Mesendoderm (in vitro differentiated cells): Measurements from ENCODE around the gene CBX6.

ENCODE experiments used
- DNase-seq: peaks from one replicate; pipeline ENCODE4 v3.0.0; 2013
- H2AK5ac ChIP-seq: 2 replicates; pipeline ENCODE4 v1.6.1; 2013; ENCODE audit warnings: low read length, inconsistent platforms
- H2BK120ac ChIP-seq: 2 replicates; pipeline ENCODE4 v1.6.1; 2013; ENCODE audit warnings: low read depth, mild to moderate bottlenecking, low read length, moderate library complexity, mixed read lengths
- H2BK15ac ChIP-seq: replicated peaks from 2 replicates; pipeline ENCODE4 v1.6.1; 2013; ENCODE audit warnings: low read depth, mild to moderate bottlenecking, moderate library complexity
- H2BK5ac ChIP-seq: 2 replicates; pipeline ENCODE4 v1.6.1; 2013; ENCODE audit warnings: low read length, inconsistent platforms
- H3K18ac ChIP-seq: 2 replicates; pipeline ENCODE4 v1.6.1; 2013; ENCODE audit warnings: mild to moderate bottlenecking, low read length, mixed read lengths
- H3K23ac ChIP-seq: one replicate; pipeline ENCODE4 v1.6.1; 2013; ENCODE audit warnings: low read length
- H3K27ac ChIP-seq: 2 replicates; pipeline ENCODE4 v1.5.1; 2013; ENCODE audit warnings: low read depth, mild to moderate bottlenecking, inconsistent platforms, low read length, moderate library complexity
- H3K27me3 ChIP-seq: 2 replicates; pipeline ENCODE4 v1.6.1; 2013; ENCODE audit warnings: low read length, control low read depth, mild to moderate bottlenecking, inconsistent platforms; ENCODE audit not compliant: insufficient read depth, poor library complexity
- H3K36me3 ChIP-seq: 2 replicates; pipeline ENCODE4 v1.6.1; 2013; ENCODE audit warnings: low read length, inconsistent platforms; ENCODE audit not compliant: control insufficient read depth, insufficient read depth
- H3K4ac ChIP-seq: one replicate; pipeline ENCODE4 v1.6.1; 2013; ENCODE audit warnings: low read depth, mild to moderate bottlenecking, low read length, moderate library complexity
- H3K4me1 ChIP-seq: 2 replicates; pipeline ENCODE4 v1.6.1; 2013; ENCODE audit warnings: low read depth, low read length, inconsistent platforms; ENCODE audit not compliant: control insufficient read depth
- H3K4me2 ChIP-seq: 2 replicates; pipeline ENCODE4 v1.6.1; 2013; ENCODE audit warnings: low read length
- H3K4me3 ChIP-seq: 2 replicates; pipeline ENCODE4 v1.5.1; 2013; ENCODE audit warnings: mild to moderate bottlenecking, low read length
- H3K56ac ChIP-seq: one replicate; pipeline ENCODE4 v1.6.1; 2013; ENCODE audit warnings: low read length
- H3K79me1 ChIP-seq: 2 replicates; pipeline ENCODE4 v1.6.1; 2013; ENCODE audit warnings: low read length, inconsistent platforms
- H3K79me2 ChIP-seq: 2 replicates; pipeline ENCODE4 v1.6.1; 2013; ENCODE audit warnings: mild to moderate bottlenecking, low read length; ENCODE audit not compliant: control insufficient read depth, insufficient read depth
- H3K9ac ChIP-seq: 2 replicates; pipeline ENCODE4 v1.6.1; 2013; ENCODE audit warnings: low read length, inconsistent platforms
- H4K5ac ChIP-seq: one replicate; pipeline ENCODE4 v1.6.1; 2013; ENCODE audit warnings: low read length
- H4K8ac ChIP-seq: one replicate; pipeline ENCODE4 v1.6.1; 2013; ENCODE audit warnings: low read depth, mild to moderate bottlenecking, control low read depth, low read length, moderate library complexity
- WGBS: extraction: QIAGEN DNeasy Blood & Tissue Kit; methylation state at CpG from one replicate; pipeline ENCODE4 v1.1.7; 2013; ENCODE audit warnings: low lambda C conversion rate, missing lambda C conversion rate; ENCODE audit not compliant: insufficient coverage; ENCODE audit errors: extremely low coverage; 5-methylcytosine and 5-hydroxymethylcytosine counted together

The CBX6 gene

DNA sequence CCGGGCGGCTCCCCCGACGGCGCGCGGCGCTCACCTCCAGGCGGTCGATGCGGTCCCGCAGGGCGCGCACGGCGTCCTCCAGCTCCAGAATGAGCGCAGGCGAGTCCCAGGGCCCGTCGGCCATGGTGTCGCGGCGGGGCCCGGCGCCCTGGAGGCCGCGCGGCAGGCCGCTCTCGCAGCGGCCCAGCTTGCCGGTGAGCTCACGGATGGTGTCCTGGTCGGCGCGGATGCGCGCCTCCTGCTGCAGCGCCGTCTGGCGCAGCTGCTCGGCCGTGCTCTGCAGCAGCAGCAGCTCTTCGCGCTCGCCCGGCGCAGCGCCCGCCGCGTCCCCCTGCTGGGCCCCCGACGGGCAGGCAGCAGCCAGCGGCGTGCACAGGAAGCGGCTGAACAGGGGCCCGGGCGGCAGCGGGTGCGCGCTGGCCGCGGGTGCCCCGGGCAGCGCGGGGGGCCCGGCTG lies 28.8 kb downstream of the CBX6 start:
- Histone ChIP-seq H3K56ac (peak overlapping the region; percentile 64), H3K4ac (no peak overlapping the region), H3K27me3 (peaks cover 18% of the 10 kb centered on the region), H3K23ac (no peak overlapping the region), H3K79me1 (no peaks in the 10 kb centered on the region), H2BK15ac (no peak overlapping the region), H3K4me2 (peak overlapping the region; percentile 57), H3K27ac (no peak overlapping the region), H3K9ac (peak overlapping the region; percentile 40), H2AK5ac (no peak overlapping the region), H2BK5ac (no peak overlapping the region), H3K36me3 (no peaks in the 10 kb centered on the region), H4K5ac (no peak overlapping the region), H3K79me2 (no peaks in the 10 kb centered on the region), H2BK120ac (no peak overlapping the region), H3K4me3 (no peak overlapping the region), H3K4me1 (no peaks in the 10 kb centered on the region), H4K8ac (no peak overlapping the region), H3K18ac (no peak overlapping the region)
- WGBS: no CpG with 5 or more reads among the region's 68 CpGs
- DNase-seq: peak; percentile 85

DNA sequence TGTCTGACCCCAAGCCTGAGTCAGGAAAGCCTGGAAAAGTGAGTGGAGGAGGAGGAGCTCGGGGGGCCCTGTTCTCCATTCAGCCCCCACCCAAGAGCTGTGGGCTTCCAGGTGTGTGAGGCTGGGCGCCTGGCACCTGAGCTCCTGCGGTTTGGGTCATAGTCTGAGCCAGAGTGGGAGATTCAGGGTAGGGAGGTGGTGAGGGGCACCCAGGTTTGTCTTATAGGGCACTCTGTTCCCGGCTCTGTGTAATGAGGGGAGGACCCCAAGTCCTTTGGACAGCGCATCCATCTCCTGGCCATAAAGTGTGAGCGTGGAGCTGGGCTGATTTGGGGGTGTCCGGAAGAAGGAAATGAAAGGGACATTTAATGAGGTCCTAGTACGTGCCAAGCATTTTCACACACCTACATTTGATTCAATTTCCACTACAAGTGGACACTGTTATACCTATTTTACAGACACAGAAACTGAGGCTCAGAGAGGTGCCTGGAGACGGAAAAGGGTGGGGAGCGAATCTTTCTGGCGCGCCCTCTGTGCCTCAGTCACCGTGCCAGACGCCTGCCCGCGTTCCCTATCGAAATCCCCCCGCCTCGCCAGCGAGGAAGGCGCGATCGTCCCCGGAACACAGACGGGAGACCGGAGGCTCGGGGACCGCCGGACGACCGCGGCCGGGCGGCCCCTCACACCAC lies 29.4 kb downstream of the CBX6 start:
- Histone ChIP-seq H3K18ac (no peak overlapping the region), H2BK15ac (no peak overlapping the region), H3K27ac (no peak overlapping the region), H3K79me1 (no peaks in the 10 kb centered on the region), H4K5ac (no peak overlapping the region), H2BK120ac (no peak overlapping the region), H3K23ac (no peak overlapping the region), H3K9ac (no peak overlapping the region), H3K56ac (peak overlapping the region; percentile 64), H3K27me3 (peaks cover 18% of the 10 kb centered on the region), H3K4me1 (no peaks in the 10 kb centered on the region), H3K79me2 (no peaks in the 10 kb centered on the region), H3K4me3 (no peak overlapping the region), H2BK5ac (no peak overlapping the region), H3K4ac (no peak overlapping the region), H4K8ac (no peak overlapping the region), H3K36me3 (no peaks in the 10 kb centered on the region), H2AK5ac (no peak overlapping the region), H3K4me2 (peak overlapping the region; percentile 57)
- WGBS: no CpG with 5 or more reads among the region's 34 CpGs
- no peak for DNase-seq

GRCh38 chr22:38841635-38842034 lies 30.4 kb downstream of the CBX6 start:
- no peak overlapping the region for H3K23ac ChIP-seq
- no peaks in the 10 kb centered on the region for H3K79me1 ChIP-seq
- H3K27me3 ChIP-seq: peaks cover 18% of the 10 kb centered on the region
- no peak overlapping the region for H2BK5ac ChIP-seq
- no peak overlapping the region for H2BK15ac ChIP-seq
- no peak overlapping the region for H3K56ac ChIP-seq
- no peak overlapping the region for H4K5ac ChIP-seq
- H2AK5ac ChIP-seq: no peak overlapping the region
- H3K4me1 ChIP-seq: no peaks in the 10 kb centered on the region
- H3K27ac ChIP-seq: no peak overlapping the region
- H2BK120ac ChIP-seq: no peak overlapping the region
- H3K4ac ChIP-seq: no peak overlapping the region
- H3K18ac ChIP-seq: no peak overlapping the region
- H3K9ac ChIP-seq: no peak overlapping the region
- H3K4me2 ChIP-seq: no peak overlapping the region
- H3K36me3 ChIP-seq: no peaks in the 10 kb centered on the region
- H3K79me2 ChIP-seq: no peaks in the 10 kb centered on the region
- no peak for DNase-seq
- no peak overlapping the region for H3K4me3 ChIP-seq
- H4K8ac ChIP-seq: no peak overlapping the region
- no CpG with 5 or more reads among the region's 5 CpGs for whole genome bisulfite sequencing

DNA sequence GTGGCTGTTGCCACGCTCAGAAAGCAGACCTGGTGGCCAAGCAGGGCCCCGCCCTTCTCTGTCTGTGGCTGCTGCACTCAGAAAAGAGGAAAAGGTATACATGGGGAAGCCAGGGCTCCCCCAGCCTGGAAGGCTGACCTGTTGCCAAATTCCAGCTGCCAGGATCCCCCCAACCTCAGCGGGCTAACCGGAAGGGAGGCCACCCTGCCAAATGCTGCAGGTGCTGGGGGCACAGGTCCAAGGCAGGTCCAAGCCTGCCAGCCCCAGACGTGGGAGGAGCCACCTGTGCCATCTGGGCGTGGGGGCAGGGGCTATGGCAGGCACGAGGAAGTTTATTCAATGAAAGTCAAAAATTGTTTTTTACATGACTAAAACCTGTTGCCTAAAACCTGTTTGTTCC lies 30.8 kb downstream of the CBX6 start:
- H3K27ac ChIP-seq: no peak overlapping the region
- DNase-seq: no peak
- H3K4ac ChIP-seq: no peak overlapping the region
- H4K8ac ChIP-seq: no peak overlapping the region
- no peaks in the 10 kb centered on the region for H3K36me3 ChIP-seq
- no peak overlapping the region for H3K18ac ChIP-seq
- no peak overlapping the region for H3K4me3 ChIP-seq
- H2BK120ac ChIP-seq: no peak overlapping the region
- no peak overlapping the region for H2BK5ac ChIP-seq
- H3K9ac ChIP-seq: no peak overlapping the region
- peaks cover 18% of the 10 kb centered on the region for H3K27me3 ChIP-seq
- no peaks in the 10 kb centered on the region for H3K79me1 ChIP-seq
- H3K23ac ChIP-seq: no peak overlapping the region
- no peak overlapping the region for H3K56ac ChIP-seq
- no peak overlapping the region for H4K5ac ChIP-seq
- WGBS: no CpG with 5 or more reads among the region's 7 CpGs
- H3K4me2 ChIP-seq: no peak overlapping the region
- H2BK15ac ChIP-seq: no peak overlapping the region
- H3K4me1 ChIP-seq: no peaks in the 10 kb centered on the region
- H3K79me2 ChIP-seq: no peaks in the 10 kb centered on the region
- no peak overlapping the region for H2AK5ac ChIP-seq

GRCh38 chr22:38840129-38840528 lies 31.9 kb downstream of the CBX6 start:
- no peak overlapping the region for H2BK15ac ChIP-seq
- no peak overlapping the region for H2AK5ac ChIP-seq
- no peak for DNase-seq
- no peak overlapping the region for H3K23ac ChIP-seq
- H3K79me2 ChIP-seq: no peaks in the 10 kb centered on the region
- no peak overlapping the region for H3K18ac ChIP-seq
- H2BK120ac ChIP-seq: no peak overlapping the region
- H3K9ac ChIP-seq: no peak overlapping the region
- no CpG with 5 or more reads among the region's 3 CpGs for WGBS
- no peak overlapping the region for H3K4ac ChIP-seq
- H4K5ac ChIP-seq: no peak overlapping the region
- H4K8ac ChIP-seq: no peak overlapping the region
- no peaks in the 10 kb centered on the region for H3K79me1 ChIP-seq
- H3K4me1 ChIP-seq: no peaks in the 10 kb centered on the region
- H3K4me3 ChIP-seq: no peak overlapping the region
- H3K4me2 ChIP-seq: no peak overlapping the region
- no peak overlapping the region for H3K27ac ChIP-seq
- H2BK5ac ChIP-seq: no peak overlapping the region
- no peaks in the 10 kb centered on the region for H3K36me3 ChIP-seq
- H3K56ac ChIP-seq: no peak overlapping the region
- H3K27me3 ChIP-seq: peaks cover 18% of the 10 kb centered on the region

DNA sequence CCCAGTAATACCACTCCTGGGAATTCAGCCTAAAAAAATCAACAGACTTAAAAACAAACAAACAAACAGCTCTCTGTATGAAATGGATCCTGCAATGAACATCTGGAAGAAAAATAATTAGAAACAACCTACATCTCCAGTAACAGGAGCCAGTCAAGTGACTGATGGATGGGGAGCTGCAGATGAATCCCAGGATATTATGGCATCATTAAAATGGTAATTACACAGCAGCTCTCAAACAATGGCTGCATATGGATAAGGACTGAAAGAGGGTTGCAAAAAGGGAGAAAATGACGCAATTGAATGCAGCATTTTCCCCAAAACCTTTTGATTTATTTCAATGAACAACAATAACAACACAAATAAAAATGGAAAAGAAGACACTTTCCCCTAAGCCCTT lies 32.3 kb downstream of the CBX6 start:
- Histone ChIP-seq H3K4me2 (no peak overlapping the region), H3K79me2 (no peaks in the 10 kb centered on the region), H3K23ac (no peak overlapping the region), H3K9ac (no peak overlapping the region), H2BK15ac (no peak overlapping the region), H3K56ac (no peak overlapping the region), H3K18ac (no peak overlapping the region), H4K5ac (no peak overlapping the region), H4K8ac (no peak overlapping the region), H3K4me1 (no peaks in the 10 kb centered on the region), H2AK5ac (no peak overlapping the region), H3K27ac (no peak overlapping the region), H2BK120ac (no peak overlapping the region), H3K36me3 (no peaks in the 10 kb centered on the region), H2BK5ac (no peak overlapping the region), H3K4me3 (no peak overlapping the region), H3K79me1 (no peaks in the 10 kb centered on the region), H3K27me3 (peaks cover 18% of the 10 kb centered on the region), H3K4ac (no peak overlapping the region)
- no peak for DNase-seq
- WGBS: no CpG with 5 or more reads among the region's 1 CpG
